ENCODE data around the gene EIF4G3. TPM values are rescaled to one million over a fixed set of nuclear protein-coding genes. Genes with fewer than 3 reads are reported as not detected.
"Not testable (repeated sequence)": the region's sequence is repeated elsewhere in the genome, so short reads cannot be mapped to it uniquely, and the experiment has no call there.

Gene EIF4G3
- total and polyA plus RNA-seq, 3 experiments from 2014 or later, result 13.0 to 51.3 (median 46.8) TPM

DNA sequence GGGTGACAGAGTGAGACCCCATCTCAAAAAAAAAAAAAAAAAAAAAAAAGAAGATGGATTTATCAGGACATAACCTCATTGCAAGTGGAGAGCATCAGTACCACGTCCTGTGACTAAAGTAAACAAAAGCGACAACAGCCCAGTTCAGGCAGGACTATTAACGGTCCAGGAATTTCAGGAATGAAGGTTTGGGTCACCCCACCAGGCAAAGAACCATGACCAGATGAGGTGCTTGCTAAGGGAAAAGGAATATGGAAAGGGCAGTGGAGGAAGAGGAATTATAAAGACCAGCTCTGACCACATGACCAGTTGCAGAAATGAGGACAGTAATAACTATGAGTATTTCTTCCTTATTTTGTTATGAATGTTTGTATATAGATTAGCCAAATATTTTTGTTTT lies 35.4 kb upstream of the EIF4G3 start:
- Mint-ChIP-seq H3K9me3 (no peaks in the 10 kb centered on the region), H3K4me1 (peaks cover 0 to 3% (median 0%) of the 10 kb centered on the region in 3 donors), H3K27me3 (peaks cover 0 to 4% of the 10 kb centered on the region in 2 donors), H3K27ac (peak overlapping the region in 1 of 8 donors; percentile 79), H3K4me3 (no peak overlapping the region), H3K36me3 (peaks cover 0 to 3% (median 0%) of the 10 kb centered on the region in 3 donors)
- Histone ChIP-seq H3K4me1 (ENCODE audit: insufficient read depth, low read length) (no peaks in the 10 kb centered on the region), H3K27ac (ENCODE audit: low read depth, low read length) (no peak overlapping the region), H3K36me3 (ENCODE audit: insufficient read depth, low read length) (no peaks in the 10 kb centered on the region), H3K4me3 (ENCODE audit: low read length) (no peak overlapping the region), H3K9me3 (ENCODE audit: low read length) (no peaks in the 10 kb centered on the region), H3K27me3 (ENCODE audit: insufficient read depth, low read length, poor library complexity, severe bottlenecking) (no peaks in the 10 kb centered on the region)
- ChIA-PET CTCF (no interaction called here), POLR2A (no interaction called here)
- no peak for DNase-seq

DNA sequence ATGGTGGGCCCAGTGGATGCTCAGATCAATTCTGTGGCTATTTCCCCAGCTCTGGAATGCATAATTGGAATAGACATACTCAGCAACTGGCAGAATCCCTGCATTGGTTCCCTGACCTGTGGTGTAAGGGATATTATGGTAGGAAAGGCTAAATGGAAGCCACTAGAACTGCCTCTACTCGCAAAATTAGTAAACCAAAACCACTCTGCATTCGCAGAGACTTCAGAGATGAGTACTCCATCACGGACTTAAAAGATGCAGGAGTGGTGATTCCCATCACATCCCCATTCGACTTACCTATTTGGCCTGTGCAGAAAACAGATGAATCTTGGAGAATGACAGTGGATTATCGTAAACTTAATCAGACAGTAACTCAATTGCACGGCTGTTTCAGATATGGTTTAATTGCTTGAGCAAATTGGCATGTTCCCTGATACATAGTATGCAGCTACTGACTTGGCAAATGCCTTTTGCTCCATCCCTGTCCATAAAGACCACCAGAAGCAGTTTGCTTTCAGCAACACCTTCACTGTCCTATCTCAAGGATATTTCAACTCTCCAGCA lies 31.5 kb upstream of the EIF4G3 start:
- H3K27me3 ChIP-seq (ENCODE audit: insufficient read depth, low read length, poor library complexity, severe bottlenecking); H3K36me3 Mint-ChIP-seq; H3K4me1 ChIP-seq (ENCODE audit: insufficient read depth, low read length); DNase-seq; H3K36me3 ChIP-seq (ENCODE audit: insufficient read depth, low read length); H3K4me3 ChIP-seq (ENCODE audit: low read length); H3K4me1 Mint-ChIP-seq; H3K4me3 Mint-ChIP-seq; H3K9me3 ChIP-seq (ENCODE audit: low read length); H3K27me3 Mint-ChIP-seq; H3K27ac ChIP-seq (ENCODE audit: low read depth, low read length); POLR2A ChIA-PET; H3K9me3 Mint-ChIP-seq: not testable (repeated sequence)
- CTCF ChIA-PET, result interaction anchor here (0.7 kb wide), 1 partner anchor 9 kb away, joined by 3 read pairs; no protein-coding TSS in a partner anchor
- peak overlapping the region in 1 of 8 donors; percentile 6 for H3K27ac Mint-ChIP-seq

- Histone ChIP-seq H3K27ac (ENCODE audit: low read depth, low read length) (no peak overlapping the region), H3K4me3 (ENCODE audit: low read length) (no peak overlapping the region), H3K36me3 (ENCODE audit: insufficient read depth, low read length) (no peaks in the 10 kb centered on the region), H3K9me3 (ENCODE audit: low read length) (no peaks in the 10 kb centered on the region), H3K27me3 (ENCODE audit: insufficient read depth, low read length, poor library complexity, severe bottlenecking) (no peaks in the 10 kb centered on the region), H3K4me1 (ENCODE audit: insufficient read depth, low read length) (no peaks in the 10 kb centered on the region)
- CTCF ChIA-PET, result no interaction called here
- POLR2A ChIA-PET, result no interaction called here
- Mint-ChIP-seq H3K4me3 (no peak overlapping the region), H3K9me3 (no peaks in the 10 kb centered on the region), H3K27me3 (peaks cover 0 to 5% of the 10 kb centered on the region in 2 donors), H3K27ac (no peak overlapping the region), H3K36me3 (peaks cover 0 to 2% (median 0%) of the 10 kb centered on the region in 3 donors), H3K4me1 (no peaks in the 10 kb centered on the region)
- no peak for DNase-seq
These were observed 29.4 kb upstream of the EIF4G3 start for GRCh38 chr1:21206117-21206516.

GRCh38 chr1:21205416-21205815 lies 28.7 kb upstream of the EIF4G3 start:
- Histone ChIP-seq H3K27me3 (ENCODE audit: insufficient read depth, low read length, poor library complexity, severe bottlenecking) (no peaks in the 10 kb centered on the region), H3K9me3 (ENCODE audit: low read length) (no peaks in the 10 kb centered on the region), H3K27ac (ENCODE audit: low read depth, low read length) (no peak overlapping the region), H3K36me3 (ENCODE audit: insufficient read depth, low read length) (no peaks in the 10 kb centered on the region), H3K4me3 (ENCODE audit: low read length) (no peak overlapping the region), H3K4me1 (ENCODE audit: insufficient read depth, low read length) (no peaks in the 10 kb centered on the region)
- Mint-ChIP-seq H3K9me3 (no peaks in the 10 kb centered on the region), H3K4me3 (no peak overlapping the region), H3K4me1 (no peaks in the 10 kb centered on the region), H3K36me3 (peaks cover 0 to 2% (median 0%) of the 10 kb centered on the region in 3 donors), H3K27me3 (peaks cover 0 to 5% of the 10 kb centered on the region in 2 donors), H3K27ac (no peak overlapping the region)
- CTCF ChIA-PET, result no interaction called here
- DNase-seq, result no peak
- POLR2A ChIA-PET, result no interaction called here

- ChIA-PET POLR2A (no interaction called here), CTCF (interaction anchor here (1.1 to 3.5 kb wide), 2 partner anchors 16 to 505 kb away, joined by 4 to 10 read pairs; no protein-coding TSS in a partner anchor)
- H3K27me3 ChIP-seq (ENCODE audit: insufficient read depth, low read length, poor library complexity, severe bottlenecking), result no peaks in the 10 kb centered on the region
- Mint-ChIP-seq H3K4me1 (no peaks in the 10 kb centered on the region), H3K27me3 (peaks cover 11 to 16% of the 10 kb centered on the region in 2 donors), H3K36me3 (peaks cover 0 to 2% (median 0%) of the 10 kb centered on the region in 3 donors), H3K27ac (no peak overlapping the region), H3K9me3 (no peaks in the 10 kb centered on the region), H3K4me3 (no peak overlapping the region)
- H3K27ac ChIP-seq (ENCODE audit: low read depth, low read length), result no peak overlapping the region
- no peak overlapping the region for H3K4me3 ChIP-seq (ENCODE audit: low read length)
- no peak for DNase-seq
- no peaks in the 10 kb centered on the region for H3K36me3 ChIP-seq (ENCODE audit: insufficient read depth, low read length)
- no peaks in the 10 kb centered on the region for H3K9me3 ChIP-seq (ENCODE audit: low read length)
- no peaks in the 10 kb centered on the region for H3K4me1 ChIP-seq (ENCODE audit: insufficient read depth, low read length)
These were observed 25.0 kb upstream of the EIF4G3 start for GRCh38 chr1:21201650-21202049.

DNA sequence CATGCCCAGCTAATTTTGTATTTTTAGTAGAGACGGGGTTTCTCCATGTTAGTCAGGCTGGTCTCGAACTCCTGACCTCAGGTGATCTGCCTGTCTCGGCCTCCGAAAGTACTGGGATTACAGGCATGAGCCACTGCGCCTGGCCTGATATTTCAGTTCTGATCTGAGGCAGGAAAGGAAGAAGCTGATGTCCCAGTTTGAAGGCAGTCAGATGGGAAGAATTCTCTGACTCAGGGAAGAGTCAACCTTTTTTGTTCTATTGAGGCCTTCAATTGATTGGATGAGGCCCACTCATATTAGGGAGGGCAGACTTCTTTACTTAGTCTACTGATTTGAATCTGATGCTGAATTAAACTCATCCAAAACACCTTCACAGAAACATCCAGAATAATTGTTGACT lies 24.5 kb upstream of the EIF4G3 start:
- H3K4me1 ChIP-seq (ENCODE audit: insufficient read depth, low read length); H3K36me3 ChIP-seq (ENCODE audit: insufficient read depth, low read length); H3K4me1 Mint-ChIP-seq; H3K27ac Mint-ChIP-seq; H3K9me3 Mint-ChIP-seq; H3K9me3 ChIP-seq (ENCODE audit: low read length); DNase-seq; H3K36me3 Mint-ChIP-seq; H3K4me3 Mint-ChIP-seq; H3K27ac ChIP-seq (ENCODE audit: low read depth, low read length); H3K27me3 ChIP-seq (ENCODE audit: insufficient read depth, low read length, poor library complexity, severe bottlenecking); H3K4me3 ChIP-seq (ENCODE audit: low read length): not testable (repeated sequence)
- peaks cover 16% of the 10 kb centered on the region in 2 donors for H3K27me3 Mint-ChIP-seq
- ChIA-PET CTCF (interaction anchor here (1.1 to 3.5 kb wide), 2 partner anchors 16 to 504 kb away, joined by 4 to 10 read pairs; no protein-coding TSS in a partner anchor), POLR2A (interaction anchor here (0.6 kb wide), 1 partner anchor 16 kb away, joined by 7 read pairs; no protein-coding TSS in a partner anchor)

DNA sequence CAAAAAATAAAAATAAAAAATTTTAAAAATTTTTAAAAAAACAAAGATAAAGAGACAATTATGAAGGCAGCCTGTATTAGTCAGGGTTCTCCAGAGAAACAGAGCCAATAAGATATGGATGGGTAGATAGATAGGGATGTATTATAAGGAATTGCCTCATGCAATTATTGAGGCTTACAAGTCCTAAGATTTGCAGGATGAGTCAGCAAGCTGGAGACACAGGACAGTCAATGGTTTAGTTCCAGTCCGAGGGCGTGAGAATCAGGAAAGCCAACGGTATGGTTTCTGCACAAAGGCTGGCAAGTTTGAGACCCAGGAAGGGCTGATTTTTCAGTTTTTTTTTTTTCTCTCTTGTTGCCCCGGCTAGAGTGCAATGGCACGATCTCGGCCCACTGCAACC lies 24.1 kb upstream of the EIF4G3 start:
- no peak for DNase-seq
- no peak overlapping the region for H3K4me3 Mint-ChIP-seq
- Histone ChIP-seq H3K27me3 (ENCODE audit: insufficient read depth, low read length, poor library complexity, severe bottlenecking) (no peaks in the 10 kb centered on the region), H3K4me1 (ENCODE audit: insufficient read depth, low read length) (no peaks in the 10 kb centered on the region), H3K4me3 (ENCODE audit: low read length) (no peak overlapping the region), H3K9me3 (ENCODE audit: low read length) (no peaks in the 10 kb centered on the region), H3K36me3 (ENCODE audit: insufficient read depth, low read length) (no peaks in the 10 kb centered on the region), H3K27ac (ENCODE audit: low read depth, low read length) (no peak overlapping the region)
- ChIA-PET CTCF (no interaction called here), POLR2A (interaction anchor here (0.6 kb wide), 1 partner anchor 16 kb away, joined by 7 read pairs; no protein-coding TSS in a partner anchor)
- H3K9me3 Mint-ChIP-seq, result no peaks in the 10 kb centered on the region
- no peaks in the 10 kb centered on the region for H3K4me1 Mint-ChIP-seq
- H3K36me3 Mint-ChIP-seq, result peaks cover 0 to 2% (median 0%) of the 10 kb centered on the region in 3 donors
- peaks cover 16% of the 10 kb centered on the region in 2 donors for H3K27me3 Mint-ChIP-seq
- H3K27ac Mint-ChIP-seq, result no peak overlapping the region

DNA sequence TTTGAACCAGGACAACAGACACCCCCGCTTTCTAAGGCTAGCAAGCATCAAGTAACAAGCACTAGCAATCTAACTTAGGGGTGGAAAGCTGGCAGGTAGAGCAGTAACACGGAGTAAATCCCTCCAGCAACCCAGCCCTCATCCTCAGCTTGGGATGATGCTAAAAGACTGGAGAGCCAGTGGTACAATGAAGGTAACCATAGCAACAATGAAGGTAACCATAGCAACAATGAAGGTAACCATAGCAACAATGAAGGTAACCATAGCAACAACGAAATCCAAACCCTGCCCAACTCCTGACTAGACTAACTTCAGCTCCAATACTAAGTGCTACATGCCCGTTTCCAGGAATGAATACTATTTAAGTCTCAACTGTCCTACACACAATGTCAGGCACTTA lies 22.2 kb upstream of the EIF4G3 start:
- H3K27me3 ChIP-seq (ENCODE audit: insufficient read depth, low read length, poor library complexity, severe bottlenecking), result no peaks in the 10 kb centered on the region
- H3K36me3 ChIP-seq (ENCODE audit: insufficient read depth, low read length), result no peaks in the 10 kb centered on the region
- H3K27ac Mint-ChIP-seq, result no peak overlapping the region
- H3K4me1 ChIP-seq (ENCODE audit: insufficient read depth, low read length), result no peaks in the 10 kb centered on the region
- H3K4me1 Mint-ChIP-seq, result peaks cover 4 to 5% (median 5%) of the 10 kb centered on the region in 3 donors
- no peaks in the 10 kb centered on the region for H3K9me3 ChIP-seq (ENCODE audit: low read length)
- POLR2A ChIA-PET, result no interaction called here
- peaks cover 0 to 2% (median 0%) of the 10 kb centered on the region in 3 donors for H3K36me3 Mint-ChIP-seq
- no peak for DNase-seq
- no peaks in the 10 kb centered on the region for H3K9me3 Mint-ChIP-seq
- H3K27ac ChIP-seq (ENCODE audit: low read depth, low read length), result no peak overlapping the region
- CTCF ChIA-PET, result interaction anchor here (1.3 to 1.4 kb wide), 2 partner anchors 9 to 169 kb away, joined by 3 read pairs; no protein-coding TSS in a partner anchor
- no peak overlapping the region for H3K4me3 ChIP-seq (ENCODE audit: low read length)
- H3K4me3 Mint-ChIP-seq, result no peak overlapping the region
- H3K27me3 Mint-ChIP-seq, result peaks cover 19 to 20% of the 10 kb centered on the region in 2 donors
